ENCODE results near the gene ALX3.

- TF ChIP-seq KLF16 (tag by site-specific recombination; IDR thresholded peaks at IDR 0.05) = no peak
- TF ChIP-seq ZNF518A (tag by site-specific recombination; conservative IDR thresholded peaks at IDR 0.05; ENCODE audit: low read depth) = no peak
Measured at GRCh38 chr1:110106013-110106941, 35.8 kb upstream of the ALX3 start.
